NOMO-1 (cell line): ENCODE measurements around the gene APOA5.
"Not testable (repeated sequence)": the region's sequence is repeated elsewhere in the genome, so short reads cannot be mapped to it uniquely, and the experiment has no call there.

Experiments used
- DNase-seq, 2 experiments: peaks; one replicate each; lab custom pipeline; 2025; ENCODE audit not compliant: unreplicated experiment in 2 of 2; lab: John Stamatoyannopoulos, UW

The APOA5 gene

DNA sequence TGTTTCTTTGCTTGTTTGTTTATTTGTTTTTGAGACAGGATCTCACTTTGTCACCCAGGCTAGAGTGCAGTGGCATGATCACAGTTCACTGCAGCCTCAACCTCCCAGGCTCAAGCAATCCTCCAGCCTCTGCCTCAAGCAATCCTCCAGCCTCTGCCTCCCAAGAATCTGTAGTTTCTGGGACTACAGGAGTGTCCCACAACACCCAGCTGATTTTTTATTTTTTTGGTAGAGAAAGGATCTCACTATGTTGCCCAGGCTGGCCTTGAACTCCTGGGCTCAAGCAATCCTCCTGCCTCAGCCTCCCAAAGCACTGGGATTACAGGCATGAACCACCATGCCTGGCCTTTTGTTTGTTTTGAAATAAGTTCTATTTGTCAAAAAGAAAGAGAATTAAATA, 10.0 kb upstream of the APOA5 start:
- not testable (repeated sequence) for DNase-seq

- DNase-seq = no peak
Measured at GRCh38 chr11:116800610-116801009, 8.9 kb upstream of the APOA5 start.

DNA sequence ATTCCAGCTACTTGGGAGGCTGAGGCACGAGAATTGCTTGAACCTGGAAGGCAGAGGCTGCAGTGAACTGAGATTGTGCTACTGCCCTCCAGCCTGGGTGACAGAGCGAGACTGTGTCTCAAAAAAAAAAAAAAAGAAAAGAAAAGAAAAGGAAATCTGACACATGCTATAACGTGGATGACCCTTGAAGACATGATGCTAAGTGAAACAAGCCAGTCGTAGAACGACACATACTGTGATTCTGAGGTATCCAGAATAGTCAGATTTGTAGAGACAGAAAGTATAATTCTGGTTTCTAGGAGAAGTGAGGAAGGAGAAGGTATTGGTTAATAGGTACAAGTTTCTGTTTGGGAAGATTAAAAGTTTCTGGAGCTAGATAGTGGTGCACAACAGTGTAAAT, 6.7 kb upstream of the APOA5 start:
- DNase-seq = no peak

- no peak for DNase-seq
Measured at GRCh38 chr11:116797816-116798215, 6.1 kb upstream of the APOA5 start.

DNA sequence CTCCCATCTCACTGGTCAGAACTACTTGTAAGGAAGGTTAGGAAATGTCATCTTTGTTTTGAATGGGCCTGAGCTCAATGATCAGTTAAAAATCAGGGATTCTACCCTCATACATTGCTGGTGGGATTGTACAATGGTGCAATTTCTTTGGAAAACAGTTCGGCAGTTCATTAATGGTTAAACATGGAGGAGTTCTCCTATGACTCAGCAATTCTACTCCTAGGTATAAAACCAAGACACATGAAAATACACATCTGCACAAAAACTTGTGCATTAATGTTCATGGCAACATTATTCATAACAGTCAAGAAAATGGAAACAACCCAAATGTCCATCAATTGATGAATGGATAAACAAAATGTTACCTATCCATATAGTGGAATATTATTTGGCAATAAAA, 4.9 kb upstream of the APOA5 start:
- no peak for DNase-seq

DNA sequence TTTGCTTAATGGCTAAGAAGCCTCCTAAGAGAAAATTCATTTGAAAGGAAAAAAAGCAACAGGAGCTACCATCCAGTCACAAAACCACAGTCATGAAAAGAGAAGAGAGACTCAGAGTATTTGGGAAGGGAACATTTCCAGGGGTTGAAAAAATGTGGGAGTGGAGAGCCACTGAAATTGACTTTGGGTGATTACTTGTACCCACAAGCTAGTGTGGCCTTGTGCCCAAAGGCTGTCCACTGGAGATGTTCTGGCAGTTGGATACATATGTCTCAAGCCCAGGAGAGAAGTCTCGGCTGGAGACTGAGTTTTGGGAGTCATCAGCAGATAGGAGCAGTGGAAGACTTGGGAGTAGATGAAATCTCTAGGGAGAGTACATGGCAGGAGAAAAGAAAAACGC, 3.2 kb upstream of the APOA5 start:
- no peak for DNase-seq

DNA sequence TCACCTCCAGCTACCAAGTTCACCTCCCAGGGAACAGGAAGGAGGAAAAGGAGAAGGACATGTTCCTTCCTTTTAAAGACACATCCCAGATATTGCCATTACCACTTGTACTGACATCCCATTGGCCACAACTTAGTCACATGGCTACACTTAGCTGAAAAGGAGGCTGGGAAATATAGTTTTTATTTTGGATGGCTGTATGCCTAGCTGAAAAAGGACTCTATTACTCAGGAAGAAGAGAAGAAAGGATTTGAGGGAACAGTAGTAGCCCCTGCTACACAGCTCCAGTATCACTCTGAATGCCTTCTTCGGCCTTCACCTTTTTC, 2.1 kb upstream of the APOA5 start:
- no peak for DNase-seq

- DNase-seq = no peak
Measured at GRCh38 chr11:116792869-116793771, 1.4 kb upstream of the APOA5 start.

DNA sequence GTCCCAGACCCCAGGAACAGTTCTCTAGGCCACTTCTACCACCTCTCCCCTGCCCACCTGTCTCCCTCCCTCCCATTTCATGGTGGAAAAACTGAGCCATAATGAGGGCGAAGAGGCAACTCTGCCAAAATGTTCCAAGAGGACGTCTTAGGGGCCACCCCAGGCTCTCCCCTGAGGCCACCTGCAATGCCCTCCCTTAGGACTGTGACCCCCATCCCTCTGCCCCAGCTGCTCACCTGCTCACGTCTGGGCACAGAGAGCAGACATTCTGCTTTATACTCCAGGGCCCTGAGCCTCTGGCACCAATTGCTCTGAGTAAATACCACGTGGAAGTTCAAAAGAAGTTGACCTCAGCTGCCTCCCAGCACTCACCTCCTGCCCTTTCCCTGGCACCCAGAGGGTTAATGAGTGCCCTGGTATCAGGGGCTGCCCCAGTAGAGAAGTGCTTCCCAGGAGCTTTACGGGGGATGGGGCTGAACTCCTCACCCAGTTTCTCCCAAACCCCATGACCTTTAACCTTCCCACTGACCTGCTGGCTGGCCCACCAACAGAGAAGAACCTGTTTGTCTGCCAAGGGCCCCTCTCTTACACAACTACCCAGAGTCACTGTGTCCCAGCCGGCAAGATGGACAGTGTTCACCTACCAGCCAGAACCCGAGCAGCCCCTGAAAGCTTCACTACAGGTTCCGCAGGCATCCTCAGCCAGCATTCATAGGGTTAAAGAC, 627 bp upstream of the APOA5 start:
- no peak for DNase-seq

GRCh38 chr11:116791002-116791812, 472 bp downstream of the APOA5 start:
- DNase-seq = peak; percentile 51 to 53

DNA sequence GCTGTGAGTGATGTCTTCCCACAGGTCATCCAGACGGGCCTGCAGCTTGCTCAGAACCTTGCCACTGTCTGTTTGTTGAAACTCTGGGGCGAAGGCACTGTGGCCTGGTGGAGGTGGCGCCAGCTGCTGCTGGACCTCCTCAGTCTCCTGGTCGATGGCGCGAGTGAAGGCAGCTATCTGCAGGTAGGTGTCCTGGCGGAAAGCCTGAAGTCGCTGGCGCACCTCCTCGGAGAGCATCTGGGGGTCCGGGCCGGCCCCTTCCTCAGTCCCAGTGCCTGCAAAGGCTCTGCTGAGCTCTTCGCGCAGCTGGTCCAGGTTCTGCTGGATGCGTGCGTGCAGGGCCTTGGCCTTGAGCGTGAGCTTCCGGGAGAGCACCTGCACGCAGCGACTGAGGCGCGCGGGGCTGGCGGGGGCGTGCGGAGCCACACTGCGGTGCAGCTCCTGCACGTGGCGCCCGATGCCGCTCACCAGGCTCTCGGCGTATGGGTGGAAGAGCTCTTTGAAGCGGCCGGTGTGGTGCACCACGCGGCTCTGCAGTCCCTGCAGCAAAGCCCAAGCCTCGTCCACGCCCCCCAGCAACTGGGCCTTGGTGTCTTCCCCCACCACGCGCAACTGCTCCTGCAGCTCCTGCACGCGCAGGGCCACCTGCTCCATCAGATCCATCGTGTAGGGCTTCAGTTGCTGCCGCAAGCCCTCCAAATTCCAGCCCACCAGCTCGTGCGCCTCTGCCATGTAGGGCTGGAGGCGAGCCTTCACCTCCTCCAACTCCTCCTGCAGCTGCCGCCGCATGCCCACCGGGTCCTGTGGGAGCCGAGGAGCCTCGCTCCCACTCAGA, 1.3 kb downstream of the APOA5 start:
- DNase-seq = no peak

DNA sequence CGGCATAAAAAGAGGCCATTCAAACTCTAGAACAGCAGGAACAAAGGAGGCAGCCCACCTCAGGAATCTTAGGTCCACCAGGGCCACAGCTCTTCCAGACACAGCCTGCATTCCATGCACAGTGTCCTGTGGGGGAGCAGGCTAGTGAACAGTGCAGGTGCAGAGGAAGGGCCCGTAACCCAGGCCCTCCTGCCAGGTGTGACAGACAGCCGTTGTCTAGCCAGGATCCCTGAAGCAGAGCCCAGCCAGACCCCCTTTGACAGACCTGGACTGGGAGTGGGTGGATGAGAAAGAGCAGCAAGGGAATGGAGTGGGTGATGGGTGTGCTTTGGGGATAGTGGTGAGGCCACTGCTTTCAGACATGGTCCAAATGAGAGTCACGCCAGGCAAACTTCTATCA, 2.7 kb downstream of the APOA5 start:
- DNase-seq = no peak

DNA sequence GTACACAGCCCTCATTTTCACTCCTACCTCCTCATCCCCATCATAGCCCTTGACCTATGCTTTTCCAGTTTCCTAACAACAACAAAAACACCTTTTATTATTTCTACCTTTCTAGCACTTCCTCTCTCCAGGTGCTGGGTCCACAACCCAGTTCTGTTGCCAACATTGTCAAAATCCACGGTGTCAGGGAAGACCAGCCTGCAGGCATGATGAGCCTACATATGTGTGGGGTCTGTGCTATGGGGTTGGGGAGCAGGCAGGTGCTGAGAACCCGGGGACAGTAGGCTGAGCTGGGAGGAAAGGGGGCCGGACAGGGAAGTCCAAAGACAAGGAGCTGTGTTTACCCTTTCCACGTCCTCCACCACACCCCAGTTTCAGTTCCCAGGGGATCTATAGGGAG, 3.1 kb downstream of the APOA5 start:
- DNase-seq = no peak

DNA sequence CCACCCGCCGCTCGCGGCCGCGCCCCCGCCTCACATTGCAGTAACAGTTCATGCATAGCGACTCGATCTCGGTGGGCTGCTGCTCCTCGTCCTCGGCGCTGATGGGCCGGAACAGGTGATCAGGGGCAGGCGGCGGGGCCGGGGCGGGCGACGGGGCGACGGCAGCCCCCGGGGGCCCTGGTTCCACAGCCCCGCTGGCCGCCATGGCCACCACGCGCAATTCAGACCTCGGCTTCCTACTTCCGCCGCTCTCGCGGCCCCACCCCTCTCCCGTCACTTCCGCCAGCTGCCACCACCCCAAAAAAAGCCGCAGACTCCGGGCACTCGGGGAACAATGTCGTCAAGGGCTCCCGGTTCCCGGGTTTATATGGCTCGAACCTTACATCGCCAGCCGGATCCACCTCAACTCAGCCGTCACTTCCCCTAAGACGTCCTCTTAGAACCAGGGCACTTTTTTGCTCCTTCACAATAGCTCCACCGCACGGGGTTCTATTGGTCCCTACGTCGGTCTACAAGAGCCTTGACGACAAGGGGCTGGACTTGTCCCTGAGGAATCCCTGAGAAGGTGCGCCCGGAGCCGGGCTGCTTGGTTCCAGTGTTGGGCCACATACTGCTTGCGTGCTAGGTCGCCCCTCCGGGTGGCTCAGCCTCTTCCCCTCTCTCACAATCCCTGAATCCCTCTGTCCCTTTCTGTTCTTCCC, 3.7 kb downstream of the APOA5 start, which contains the start of gene ZPR1:
ZPR1 (minus strand) TSS at position 238 of the 701 bp plus-strand sequence; CDS start at position 205, 33 bp downstream.
- DNase-seq = peak; percentile 75 to 84

DNA sequence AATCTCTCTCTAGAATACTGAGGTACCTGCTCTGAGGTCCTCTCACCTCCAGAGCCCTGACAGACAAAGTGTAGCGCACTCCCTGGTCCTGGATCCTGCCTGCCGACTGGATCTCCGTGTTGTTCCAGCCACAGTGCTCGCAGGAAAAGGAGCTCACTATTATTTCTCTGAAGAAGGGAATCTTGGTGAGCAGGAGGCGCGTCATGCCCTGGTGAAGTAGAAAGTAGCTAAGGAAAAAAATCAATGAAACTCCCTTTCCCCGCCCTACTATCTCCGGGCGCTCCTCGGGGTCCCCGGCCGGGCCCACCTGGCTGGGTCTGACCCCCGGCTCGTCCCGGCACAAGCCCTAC, 4.3 kb downstream of the APOA5 start:
- no peak for DNase-seq

- no peak for DNase-seq
Measured at GRCh38 chr11:116786966-116787365, 4.7 kb downstream of the APOA5 start.

GRCh38 chr11:116786326-116786725, 5.4 kb downstream of the APOA5 start:
- DNase-seq = no peak

DNA sequence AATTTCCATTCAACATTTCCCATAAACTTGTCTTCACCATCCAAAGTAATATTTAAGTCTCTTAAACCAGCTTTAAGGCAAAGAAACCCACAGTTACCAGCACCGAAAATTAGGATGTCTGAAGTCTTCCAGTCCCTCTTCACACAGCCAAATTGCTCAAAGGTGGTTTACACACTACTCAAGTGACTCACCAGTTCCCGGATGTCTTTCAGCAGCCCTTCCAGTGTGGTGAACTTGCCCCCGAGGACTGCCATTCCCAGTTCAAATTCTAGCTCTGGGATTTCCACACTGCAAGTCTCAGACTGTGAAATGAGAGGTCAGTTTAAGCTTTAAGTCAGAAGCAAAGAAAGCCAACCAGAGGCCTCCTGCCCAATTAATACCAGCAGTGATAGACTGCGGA, 9.0 kb downstream of the APOA5 start:
- no peak for DNase-seq

DNA sequence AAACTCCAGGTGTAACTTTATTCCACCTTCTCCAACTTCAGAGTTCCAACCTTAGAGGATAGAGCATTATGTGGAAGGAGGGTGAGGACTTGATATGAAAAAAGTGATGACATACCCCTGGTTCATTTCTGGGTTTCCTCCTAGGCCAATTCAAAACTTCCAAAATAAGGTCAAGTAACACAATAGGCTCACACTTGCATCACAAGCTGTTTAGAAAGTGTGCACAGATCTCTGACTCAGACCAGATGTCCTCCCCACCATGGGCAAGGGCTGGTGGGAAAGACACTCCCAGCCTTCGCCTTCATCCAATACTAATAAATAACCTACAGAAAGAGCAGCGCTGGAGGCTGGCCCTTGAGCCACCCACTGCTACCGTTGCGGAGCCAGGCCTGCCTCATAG, 13.1 kb downstream of the APOA5 start:
- DNase-seq = no peak

DNA sequence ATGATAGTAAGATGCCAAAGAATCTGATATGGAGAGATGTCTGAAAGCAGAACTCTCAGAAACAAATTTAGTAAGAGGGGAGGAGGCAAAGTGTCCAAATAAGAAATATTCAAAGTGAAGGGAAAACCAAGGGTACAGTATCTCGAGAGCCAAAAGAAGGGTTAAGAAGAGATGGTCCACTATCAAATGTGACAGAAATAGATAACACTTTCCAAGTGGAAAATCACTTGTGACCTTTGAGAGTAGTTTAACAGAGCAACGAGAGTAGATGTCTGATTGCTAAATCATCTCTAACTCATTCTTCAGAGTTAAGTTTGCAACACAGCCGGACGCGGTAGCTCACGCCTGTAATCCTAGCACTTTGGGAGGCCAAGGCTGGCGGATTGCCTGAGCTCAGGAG, 14.6 kb downstream of the APOA5 start:
- DNase-seq = no peak
